CD4-positive, alpha-beta T cell (primary cell): ENCODE results near the gene MYL10. TPM values are rescaled to one million over a fixed set of nuclear protein-coding genes. Genes with fewer than 3 reads are reported as not detected.

Experiments used
- ATAC-seq: fragments of 200-7000 bp; cut with Tn5 transposase; one replicate; pipeline ENCODE4 v1.10.0; 2022; ENCODE audit warnings: mild to moderate bottlenecking; ENCODE audit not compliant: poor library complexity
- CTCF ChIA-PET: fragments of 350-600 bp; sonication (Branson Sonifier 250); formaldehyde crosslinking; loops from one replicate; lab custom pipeline; 2021; ENCODE audit warnings: antibody characterized with exemption, inconsistent platforms; lab: Charles Lee
- POLR2A ChIA-PET: fragments of 350-600 bp; sonication (Branson Sonifier 250); formaldehyde crosslinking; loops from one replicate; lab custom pipeline; 2021; ENCODE audit warnings: antibody characterized with exemption, inconsistent platforms; lab: Charles Lee
- DNase-seq, 14 experiments: peaks; one replicate each; pipeline ENCODE4 v3.0.0-alpha.2; 2013 to 2020; ENCODE audit warnings: mixed read lengths in 2 of 14
- H3K27ac ChIP-seq, 2 donors: one replicate each; pipeline versions ENCODE4 v1.5.1 to v1.7.0; 2013; ENCODE audit warnings: low read length in 2 of 2, low read depth in 1 of 2, mild to moderate bottlenecking in 1 of 2
- H3K27me3 ChIP-seq, 2 experiments: 1 replicate in 1 of 2; 2 replicates in 1 of 2; pipeline versions ENCODE4 v1.6.1 to v1.7.0; 2013; ENCODE audit warnings: low read length in 2 of 2, control low read depth in 1 of 2, mild to moderate bottlenecking in 1 of 2, moderate library complexity in 1 of 2; ENCODE audit not compliant: insufficient read depth in 2 of 2, control insufficient read depth in 1 of 2
- H3K36me3 ChIP-seq: one replicate; pipeline ENCODE4 v1.6.1; 2013; ENCODE audit warnings: low read length, control low read depth; ENCODE audit not compliant: insufficient read depth
- H3K4me1 ChIP-seq: one replicate; pipeline ENCODE4 v1.6.1; 2013; ENCODE audit warnings: low read length, control low read depth; ENCODE audit not compliant: insufficient read depth
- H3K4me3 ChIP-seq: one replicate; pipeline ENCODE4 v1.5.1; 2013; ENCODE audit warnings: mild to moderate bottlenecking, low read length, moderate library complexity
- H3K9me3 ChIP-seq, 2 experiments: 1 replicate in 1 of 2; 2 replicates in 1 of 2; pipeline versions ENCODE4 v1.6.1 to v1.7.0; 2013; ENCODE audit warnings: low read length in 2 of 2, mild to moderate bottlenecking in 2 of 2, control low read depth in 1 of 2, moderate library complexity in 1 of 2; ENCODE audit not compliant: control insufficient read depth in 1 of 2, insufficient read depth in 1 of 2
- H3K27ac Mint-ChIP-seq: one replicate; pipeline ENCODE4 v1.8.0; 2020; ENCODE audit warnings: mixed read lengths
- H3K27me3 Mint-ChIP-seq: one replicate; pipeline ENCODE4 v1.8.0; 2021; ENCODE audit warnings: mixed read lengths
- H3K36me3 Mint-ChIP-seq: one replicate; pipeline ENCODE4 v1.8.0; 2021; ENCODE audit warnings: low read depth, mixed read lengths
- H3K4me1 Mint-ChIP-seq: one replicate; pipeline ENCODE4 v1.8.0; 2021; ENCODE audit warnings: low read depth, mixed read lengths
- H3K4me3 Mint-ChIP-seq: one replicate; pipeline ENCODE4 v1.8.0; 2020; ENCODE audit warnings: mild to moderate bottlenecking, mixed read lengths
- H3K9me3 Mint-ChIP-seq: one replicate; pipeline ENCODE4 v1.8.0; 2020; ENCODE audit warnings: mixed read lengths
- CTCF ChIP-seq: fragments of 200-600 bp; IDR thresholded peaks from one replicate; pipeline ENCODE4 v1.8.0; 2022; ENCODE audit warnings: antibody characterized with exemption, mild to moderate bottlenecking
- intact Hi-C, 2 experiments: fragments of 100-400 bp; cut with DNase I in 1 of 2; cut with micrococcal nuclease in 1 of 2; formaldehyde crosslinking; loops; one replicate each; pipeline versions ENCODE4 v1.15.1 to v1.9.0; 2023 to 2025; cut with DNase I, micrococcal nuclease
- total RNA-seq, 174 experiments: library from RNA in 2 of 174; stranded (reverse) in 2 of 174; gene quantifications; one replicate each; pipeline ENCODE4 v1.2.3 and lab custom pipeline; 2021 to 2026

The MYL10 gene
- total RNA-seq, 2 experiments from 2014 or later: not detected

GRCh38 chr7:101663747-101664146 is 34.7 kb upstream of the MYL10 start:
- Histone ChIP-seq H3K27ac (no peak overlapping the region), H3K36me3 (no peaks in the 10 kb centered on the region), H3K4me3 (no peak overlapping the region), H3K9me3 (peaks cover 0 to 15% of the 10 kb centered on the region in 2 experiments), H3K27me3 (no peaks in the 10 kb centered on the region), H3K4me1 (no peaks in the 10 kb centered on the region)
- H3K4me1 Mint-ChIP-seq: no peaks in the 10 kb centered on the region
- DNase-seq (no peak), ATAC-seq (no peak)
- intact Hi-C loops: no loop called here
- CTCF ChIA-PET: no interaction called here
- no peak overlapping the region for H3K27ac Mint-ChIP-seq
- H3K27me3 Mint-ChIP-seq: peaks cover 13% of the 10 kb centered on the region
- no peak for TF ChIP-seq CTCF
- no peaks in the 10 kb centered on the region for H3K36me3 Mint-ChIP-seq
- peaks cover 6% of the 10 kb centered on the region for H3K9me3 Mint-ChIP-seq
- H3K4me3 Mint-ChIP-seq: no peak overlapping the region
- POLR2A ChIA-PET: no interaction called here

- no peak for ATAC-seq
- H3K27ac Mint-ChIP-seq: no peak overlapping the region
- Histone ChIP-seq H3K9me3 (peaks cover 0 to 15% of the 10 kb centered on the region in 2 experiments), H3K27me3 (no peaks in the 10 kb centered on the region), H3K4me3 (no peak overlapping the region), H3K27ac (no peak overlapping the region), H3K4me1 (no peaks in the 10 kb centered on the region), H3K36me3 (no peaks in the 10 kb centered on the region)
- H3K27me3 Mint-ChIP-seq: peaks cover 17% of the 10 kb centered on the region
- ChIA-PET POLR2A (no interaction called here), CTCF (no interaction called here)
- TF ChIP-seq CTCF: no peak
- peaks cover 2% of the 10 kb centered on the region for H3K9me3 Mint-ChIP-seq
- DNase-seq: no peak
- intact Hi-C loops: no loop called here
- H3K36me3 Mint-ChIP-seq: no peaks in the 10 kb centered on the region
- no peak overlapping the region for H3K4me3 Mint-ChIP-seq
- H3K4me1 Mint-ChIP-seq: no peaks in the 10 kb centered on the region
These were observed 33.4 kb upstream of the MYL10 start for GRCh38 chr7:101662447-101662998.

- Mint-ChIP-seq H3K27ac (no peak overlapping the region), H3K4me3 (no peak overlapping the region), H3K27me3 (peaks cover 31% of the 10 kb centered on the region), H3K36me3 (no peaks in the 10 kb centered on the region), H3K4me1 (no peaks in the 10 kb centered on the region), H3K9me3 (peaks cover 2% of the 10 kb centered on the region)
- Histone ChIP-seq H3K9me3 (peaks cover 0 to 11% of the 10 kb centered on the region in 2 experiments), H3K27ac (no peak overlapping the region), H3K4me3 (no peak overlapping the region), H3K4me1 (no peaks in the 10 kb centered on the region), H3K36me3 (no peaks in the 10 kb centered on the region), H3K27me3 (no peaks in the 10 kb centered on the region)
- DNase-seq (no peak), ATAC-seq (no peak)
- ChIA-PET CTCF (interaction anchor here (0.6 kb wide), 1 partner anchor 43 kb away, joined by 3 read pairs; no protein-coding TSS in a partner anchor), POLR2A (no interaction called here)
- no peak for TF ChIP-seq CTCF
- intact Hi-C loops: no loop called here
These were observed 30.6 kb upstream of the MYL10 start for GRCh38 chr7:101659706-101660105.
